GM23338 (cell line): ENCODE measurements around the gene MPL. TPM values are rescaled to one million over a fixed set of nuclear protein-coding genes. Genes with fewer than 3 reads are reported as not detected.
A peak's percentile ranks its signal among the peaks of the same experiment; 100 is the strongest.

Experiments used
- ATAC-seq: fragments of 200-7000 bp; cut with Tn5 transposase; 3 replicates; pipeline ENCODE4 v1.9.1; 2020
- DNase-seq: peaks from one replicate; pipeline ENCODE4 v3.0.0-alpha.2; 2015; ENCODE audit warnings: low spot score
- H2AFZ ChIP-seq: fragments of 200-600 bp; sonication (generic); 2 replicates; pipeline ENCODE4 v1.8.0; 2016; ENCODE audit warnings: antibody characterized with exemption, mild to moderate bottlenecking, moderate library complexity
- H3F3A ChIP-seq: fragments of 200-600 bp; sonication (generic); replicated peaks from 2 replicates; pipeline ENCODE4 v1.8.0; 2017; ENCODE audit warnings: antibody characterized with exemption, mixed run types, low read depth
- H3K27ac ChIP-seq: fragments of 200-600 bp; sonication (generic); 2 replicates; pipeline ENCODE4 v1.6.1; 2016; ENCODE audit warnings: low read depth
- H3K27me3 ChIP-seq: fragments of 200-600 bp; sonication (generic); 2 replicates; pipeline ENCODE4 v1.8.0; 2016; ENCODE audit warnings: mild to moderate bottlenecking, mixed run types, moderate library complexity; ENCODE audit not compliant: insufficient read depth
- H3K36me3 ChIP-seq: fragments of 200-600 bp; sonication (generic); 2 replicates; pipeline ENCODE4 v1.8.0; 2016; ENCODE audit warnings: mild to moderate bottlenecking; ENCODE audit not compliant: insufficient read depth
- H3K4me1 ChIP-seq: fragments of 200-600 bp; sonication (generic); 2 replicates; pipeline ENCODE4 v1.8.0; 2016; ENCODE audit warnings: mild to moderate bottlenecking, moderate library complexity; ENCODE audit not compliant: insufficient read depth
- H3K4me2 ChIP-seq: fragments of 200-600 bp; sonication (generic); 2 replicates; pipeline ENCODE4 v1.7.1; 2017; ENCODE audit warnings: mixed run types
- H3K4me3 ChIP-seq: fragments of 200-600 bp; sonication (generic); 2 replicates; pipeline ENCODE4 v1.6.1; 2016; ENCODE audit warnings: mixed run types
- H3K79me2 ChIP-seq: fragments of 200-600 bp; sonication (generic); replicated peaks from 2 replicates; pipeline ENCODE4 v1.8.0; 2017; ENCODE audit warnings: mild to moderate bottlenecking; ENCODE audit not compliant: insufficient read depth
- H3K9me2 ChIP-seq: fragments of 200-600 bp; sonication (generic); 2 replicates; pipeline ENCODE4 v1.8.0; 2017; ENCODE audit not compliant: insufficient read depth
- H4K20me1 ChIP-seq: fragments of 200-600 bp; sonication (generic); replicated peaks from 2 replicates; pipeline ENCODE4 v1.8.0; 2017; ENCODE audit warnings: mild to moderate bottlenecking; ENCODE audit not compliant: insufficient read depth
- H3K27ac Mint-ChIP-seq: 2 replicates; pipeline ENCODE4 v1.8.0; 2020; ENCODE audit warnings: inconsistent platforms, mild to moderate bottlenecking, moderate library complexity, mixed read lengths
- H3K27me3 Mint-ChIP-seq: 3 replicates; pipeline ENCODE4 v1.8.0; 2022; ENCODE audit warnings: low read depth, mild to moderate bottlenecking, moderate library complexity, mixed read lengths, inconsistent platforms; ENCODE audit not compliant: insufficient read depth, poor library complexity
- H3K36me3 Mint-ChIP-seq: 3 replicates; pipeline ENCODE4 v1.8.0; 2021; ENCODE audit warnings: low read depth, mild to moderate bottlenecking, inconsistent platforms, moderate library complexity, mixed read lengths
- H3K4me1 Mint-ChIP-seq: 3 replicates; pipeline ENCODE4 v1.8.0; 2020; ENCODE audit warnings: mild to moderate bottlenecking, inconsistent platforms, mixed read lengths
- H3K4me3 Mint-ChIP-seq: 3 replicates; pipeline ENCODE4 v1.8.0; 2021; ENCODE audit warnings: moderate library complexity, mild to moderate bottlenecking, inconsistent platforms, mixed read lengths
- H3K9me3 Mint-ChIP-seq: 3 replicates; pipeline ENCODE4 v1.8.0; 2020; ENCODE audit warnings: moderate library complexity, mild to moderate bottlenecking, inconsistent platforms, mixed read lengths
- CREB1 ChIP-seq: fragments of 250-450 bp; sonication (Bioruptor Pico); IDR thresholded peaks from 2 replicates; pipeline ENCODE4 v1.5.0; 2020; ENCODE audit warnings: low read depth, mild to moderate bottlenecking, moderate library complexity
- CTCF ChIP-seq, 2 experiments: fragments of 200-600 bp in 1 of 2; sonication (generic) in 1 of 2; conservative IDR thresholded peaks; 2 replicates each; pipeline versions ENCODE4 v1.5.1 to v1.6.1; 2016 to 2017; ENCODE audit warnings: antibody characterized with exemption in 2 of 2, low read depth in 2 of 2, mild to moderate bottlenecking in 2 of 2, moderate library complexity in 1 of 2
- ETS1 ChIP-seq: IDR thresholded peaks from 2 replicates; pipeline ENCODE4 v1.6.1; 2016; ENCODE audit warnings: antibody characterized with exemption
- EZH2phosphoT487 ChIP-seq: fragments of 200-600 bp; sonication (generic); IDR thresholded peaks from one replicate; pipeline ENCODE4 v1.8.1; 2018; ENCODE audit warnings: antibody characterized with exemption; ENCODE audit not compliant: unreplicated experiment
- POLR2AphosphoS5 ChIP-seq: IDR thresholded peaks from 2 replicates; pipeline ENCODE4 v1.6.1; 2016; ENCODE audit warnings: antibody characterized with exemption, low read depth
- REST ChIP-seq: IDR thresholded peaks from one replicate; pipeline ENCODE4 v1.6.1; 2018; ENCODE audit warnings: antibody characterized with exemption; ENCODE audit not compliant: unreplicated experiment
- STAT1 ChIP-seq: IDR thresholded peaks from one replicate; pipeline ENCODE4 v1.6.1; 2016; ENCODE audit warnings: antibody characterized with exemption; ENCODE audit not compliant: unreplicated experiment
- ZNF331 ChIP-seq: fragments of 250-450 bp; sonication (Bioruptor Pico); IDR thresholded peaks from 2 replicates; pipeline ENCODE4 v1.5.0; 2020; ENCODE audit warnings: low read depth, mild to moderate bottlenecking, moderate library complexity
- ZNF462 ChIP-seq: fragments of 250-450 bp; sonication (Bioruptor Pico); IDR thresholded peaks from 2 replicates; pipeline ENCODE4 v1.5.0; 2020; ENCODE audit warnings: mild to moderate bottlenecking, moderate library complexity
- long read RNA-seq: library from polyadenylated mRNA; unstranded; transcript quantifications from one replicate; pipeline ENCODE4 v2.0.0, GENCODE V29; 2020; ENCODE audit not compliant: unreplicated experiment
- polyA plus RNA-seq: library from polyadenylated mRNA; unstranded; fragments of >200 nt; fragmentation: Nextera tagmentation; extraction: Ambion mirVana; gene quantifications from 2 replicates; pipeline ENCODE4 v1.2.1, GENCODE V29; 2016
- total RNA-seq: library from RNA; depleted of rRNA; stranded (reverse); fragments of >200 nt; shearing (Covaris generic); gene quantifications from 2 replicates; pipeline ENCODE4 v1.2.3, GENCODE V29; 2014; rRNA removed

Gene MPL
- total RNA-seq (not detected in 2 replicates), polyA plus RNA-seq (0.54 TPM in 1 of 2 replicates, not detected in the other)
- long read RNA-seq = 0 reads

GRCh38 chr1:43337588-43337987 lies at the start of gene MPL:
Gene MPL, plus strand, starts transcription at chr1:43337818. Its CDS starts 31 bp downstream, at chr1:43337849.
- H3K4me1 ChIP-seq = no peaks in the 10 kb centered on the region
- no peaks in the 10 kb centered on the region for H3K36me3 Mint-ChIP-seq
- H3K4me2 ChIP-seq = no peak within 1 kb of the TSS
- DNase-seq (no peak), ATAC-seq (no peak)
- no peaks in the 10 kb centered on the region for H3K36me3 ChIP-seq
- H3K27me3 Mint-ChIP-seq = peaks cover 4% of the 10 kb centered on the region
- no peaks in the 10 kb centered on the region for H3K79me2 ChIP-seq
- TF ChIP-seq EZH2phosphoT487 = no peak
- no peak for TF ChIP-seq ZNF462
- no peak for TF ChIP-seq POLR2AphosphoS5
- no peak for TF ChIP-seq REST
- peak in 1 of 2 experiments; percentile 15; a peak in 1 of 4 replicates for TF ChIP-seq CTCF (conservative IDR thresholded peaks at IDR 0.05; ENCODE audit: low read depth in 2 of 2)
- no peak for TF ChIP-seq CREB1 (CRISPR knock-in tag)
- no peak for TF ChIP-seq ETS1
- TF ChIP-seq STAT1 = no peak
- no peak for TF ChIP-seq ZNF331 (CRISPR knock-in tag)
- no peak within 1 kb of the TSS for H3K4me3 Mint-ChIP-seq
- no peak within 1 kb of the TSS for H3K27ac Mint-ChIP-seq
- no peaks in the 10 kb centered on the region; the same call in 1 of the 2 replicates for H3F3A ChIP-seq
- no peaks in the 10 kb centered on the region; the same call in 2 of the 3 replicates for H3K4me1 Mint-ChIP-seq
- no peak within 1 kb of the TSS for H2AFZ ChIP-seq
- H3K27ac ChIP-seq = no peak within 1 kb of the TSS
- no peak within 1 kb of the TSS for H3K4me3 ChIP-seq
- no peaks in the 10 kb centered on the region; the same call in 1 of the 2 replicates for H4K20me1 ChIP-seq
- no peaks in the 10 kb centered on the region; the same call in 2 of the 3 replicates for H3K9me3 Mint-ChIP-seq
- H3K27me3 ChIP-seq = no peaks in the 10 kb centered on the region
- no peaks in the 10 kb centered on the region for H3K9me2 ChIP-seq
